GM13977 (cell line): ENCODE results near the gene MARS1.
A peak's percentile ranks its signal among the peaks of the same experiment; 100 is the strongest.

Experiments
- DNase-seq: peaks from one replicate; pipeline ENCODE4 v3.0.0; 2012; ENCODE audit warnings: low spot score
- CTCF ChIP-seq: IDR thresholded peaks from 2 replicates; pipeline ENCODE4 v1.5.1; 2012; ENCODE audit warnings: mild to moderate bottlenecking, control low read depth; ENCODE audit not compliant: insufficient read depth; ENCODE audit errors: extremely low read depth, missing control alignments
- in situ Hi-C: fragments of 300-500 bp; cut with MboI; formaldehyde crosslinking; loops from one replicate; pipeline ENCODE4 v1.12.0; 2022; ENCODE audit warnings: low sequenced_read_pairs, low pct_unique_long_range_greater_than_20kb, mixed read lengths, inconsistent platforms; ENCODE audit not compliant: unreplicated experiment

The MARS1 gene

GRCh38 chr12:57547288-57548012 is 59.6 kb downstream of the MARS1 start:
- in situ Hi-C loops = no loop called here
- TF ChIP-seq CTCF = no peak
- no peak for DNase-seq

- no peak for DNase-seq
- TF ChIP-seq CTCF = no peak
- in situ Hi-C loops = no loop called here
Observed at GRCh38 chr12:57548013-57548315, 60.1 kb downstream of the MARS1 start.

- no peak for TF ChIP-seq CTCF
- in situ Hi-C loops = no loop called here
- no peak for DNase-seq
Observed at GRCh38 chr12:57548488-57548887, 60.6 kb downstream of the MARS1 start.

- TF ChIP-seq CTCF = no peak
- in situ Hi-C loops = no loop called here
Observed at GRCh38 chr12:57549203-57549908, 61.5 kb downstream of the MARS1 start.

GRCh38 chr12:57549909-57550640 is 62.2 kb downstream of the MARS1 start, which contains the start of gene KIF5A:
Gene KIF5A (plus strand): TSS chr12:57550044. CDS start chr12:57550272, 228 bp downstream.
- peak; percentile 72 for DNase-seq

More at GRCh38 chr12:57549203-57549908, 61.5 kb downstream of the MARS1 start:
- no peak for DNase-seq

More at GRCh38 chr12:57549909-57550640, 62.2 kb downstream of the MARS1 start, which contains the start of gene KIF5A:
- peak; percentile 32 for TF ChIP-seq CTCF
- in situ Hi-C loops = no loop called here
